HEK293T (cell line): ENCODE measurements around the gene GMCL2.

Experiments
- CTCF ChIA-PET: fragments of 350-600 bp; formaldehyde crosslinking; extraction: SDS; loops from one replicate; lab custom pipeline; 2021; ENCODE audit warnings: antibody characterized with exemption, inconsistent platforms; lab: Yijun Ruan, JAX
- POLR2A ChIA-PET: fragments of 350-600 bp; formaldehyde crosslinking; extraction: SDS; loops from one replicate; lab custom pipeline; 2020; ENCODE audit warnings: antibody characterized with exemption, inconsistent platforms; lab: Yijun Ruan, JAX
- DNase-seq: peaks from one replicate; pipeline ENCODE4 v3.0.0; 2012; ENCODE audit warnings: mixed read lengths; ENCODE audit errors: extremely low spot score
- CTBP1 ChIP-seq: fragments of 450-650 bp; IDR thresholded peaks from 2 replicates; pipeline ENCODE4 v1.6.1; 2016; ENCODE audit warnings: borderline replicate concordance
- FOXK2 ChIP-seq: fragments of 450-650 bp; IDR thresholded peaks from 2 replicates; pipeline ENCODE4 v1.6.1; 2016; ENCODE audit warnings: mild to moderate bottlenecking
- L3MBTL2 ChIP-seq: fragments of 450-650 bp; conservative IDR thresholded peaks from 2 replicates; pipeline ENCODE4 v1.6.1; 2016; ENCODE audit warnings: mild to moderate bottlenecking
- NFRKB ChIP-seq: fragments of 450-650 bp; IDR thresholded peaks from 2 replicates; pipeline ENCODE4 v1.6.1; 2016; ENCODE audit warnings: mild to moderate bottlenecking, moderate library complexity
- TF ChIP-seq, protein P1 (sequence below): fragments of 450-650 bp; IDR thresholded peaks from 2 replicates; pipeline ENCODE4 v1.6.1; 2016

Gene GMCL2

DNA sequence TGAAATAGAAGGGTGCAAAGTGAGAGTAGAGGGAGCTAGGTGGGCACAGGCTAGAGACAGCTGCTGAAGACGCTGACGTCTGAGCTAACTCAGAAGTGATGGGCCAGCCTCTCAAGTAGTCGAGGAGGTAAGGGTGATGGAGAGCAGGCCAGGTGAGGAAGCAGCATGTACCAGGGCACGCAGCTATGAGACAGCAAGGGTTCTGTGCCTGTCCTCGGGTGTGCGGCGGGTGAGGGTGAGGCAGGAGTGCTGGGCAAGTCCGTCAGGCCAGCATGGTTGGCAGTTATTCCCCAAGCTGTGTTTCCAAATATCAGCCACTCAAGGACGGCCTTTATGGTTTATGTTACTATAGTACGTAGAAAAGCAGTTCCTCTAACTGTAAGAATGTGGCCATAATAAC is 50.2 kb downstream of the GMCL2 start:
- no peak for DNase-seq
- ChIA-PET POLR2A (interaction anchor here (1.4 to 1.6 kb wide), 2 partner anchors 9 to 16 kb away, joined by 4 to 8 read pairs; partner anchors contain the start of gene NHP2), CTCF (no interaction called here)
- no peak for TF ChIP-seq CTBP1
- TF ChIP-seq FOXK2 = no peak
- TF ChIP-seq L3MBTL2 = no peak
- no peak for TF ChIP-seq NFRKB
- TF ChIP-seq, protein P1, sequence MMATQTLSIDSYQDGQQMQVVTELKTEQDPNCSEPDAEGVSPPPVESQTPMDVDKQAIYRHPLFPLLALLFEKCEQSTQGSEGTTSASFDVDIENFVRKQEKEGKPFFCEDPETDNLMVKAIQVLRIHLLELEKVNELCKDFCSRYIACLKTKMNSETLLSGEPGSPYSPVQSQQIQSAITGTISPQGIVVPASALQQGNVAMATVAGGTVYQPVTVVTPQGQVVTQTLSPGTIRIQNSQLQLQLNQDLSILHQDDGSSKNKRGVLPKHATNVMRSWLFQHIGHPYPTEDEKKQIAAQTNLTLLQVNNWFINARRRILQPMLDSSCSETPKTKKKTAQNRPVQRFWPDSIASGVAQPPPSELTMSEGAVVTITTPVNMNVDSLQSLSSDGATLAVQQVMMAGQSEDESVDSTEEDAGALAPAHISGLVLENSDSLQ = no peak
